GM19351 (cell line): Measurements from ENCODE around the gene FOXD1.
"Not testable (repeated sequence)": the region's sequence is repeated elsewhere in the genome, so short reads cannot be mapped to it uniquely, and the experiment has no call there.

Experiments used
- ATAC-seq: cut with Tn5 transposase; IDR thresholded peaks from one replicate; pipeline ENCODE4 v1.9.1; 2021; ENCODE audit warnings: mild to moderate bottlenecking, moderate library complexity; ENCODE audit not compliant: unreplicated experiment

Gene FOXD1

DNA sequence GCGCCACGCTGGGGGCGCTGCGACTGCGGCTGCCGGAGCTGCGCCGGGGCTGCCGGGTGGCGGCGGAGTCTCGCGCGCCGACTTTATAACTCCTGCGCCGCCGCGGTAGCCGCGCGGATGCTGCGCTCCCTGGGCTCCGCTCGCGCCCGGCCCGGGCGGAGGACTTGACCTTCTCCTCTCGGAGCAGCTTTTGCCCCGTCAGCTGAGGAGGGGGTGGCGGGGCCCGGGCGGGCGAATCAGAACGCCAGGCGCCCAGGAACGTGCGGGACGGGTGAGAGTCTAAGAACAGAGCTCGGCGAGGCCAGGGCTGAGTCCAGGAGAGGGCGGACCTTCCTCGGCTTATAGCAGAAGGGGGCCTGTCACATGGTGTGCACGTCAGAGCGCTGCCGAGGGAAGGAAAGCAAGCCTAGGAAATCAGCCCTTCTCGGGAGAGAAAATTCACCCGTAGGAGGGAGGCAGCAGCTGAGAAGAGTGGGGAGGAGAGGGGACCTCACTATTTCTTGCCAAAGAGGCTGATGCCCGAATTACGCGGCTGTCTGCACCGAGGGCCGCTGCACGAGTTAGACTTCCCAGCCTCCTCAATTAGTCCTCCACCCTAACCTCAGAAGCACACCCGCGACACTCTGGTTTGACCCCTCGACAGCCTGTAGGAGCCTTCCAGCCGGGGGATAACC lies at the start of gene FOXD1:
FOXD1 (minus strand) TSS at position 315 of the 674 bp plus-strand sequence. CDS start 415 bp downstream, outside the sequence.
- ATAC-seq, result peak; percentile 52

DNA sequence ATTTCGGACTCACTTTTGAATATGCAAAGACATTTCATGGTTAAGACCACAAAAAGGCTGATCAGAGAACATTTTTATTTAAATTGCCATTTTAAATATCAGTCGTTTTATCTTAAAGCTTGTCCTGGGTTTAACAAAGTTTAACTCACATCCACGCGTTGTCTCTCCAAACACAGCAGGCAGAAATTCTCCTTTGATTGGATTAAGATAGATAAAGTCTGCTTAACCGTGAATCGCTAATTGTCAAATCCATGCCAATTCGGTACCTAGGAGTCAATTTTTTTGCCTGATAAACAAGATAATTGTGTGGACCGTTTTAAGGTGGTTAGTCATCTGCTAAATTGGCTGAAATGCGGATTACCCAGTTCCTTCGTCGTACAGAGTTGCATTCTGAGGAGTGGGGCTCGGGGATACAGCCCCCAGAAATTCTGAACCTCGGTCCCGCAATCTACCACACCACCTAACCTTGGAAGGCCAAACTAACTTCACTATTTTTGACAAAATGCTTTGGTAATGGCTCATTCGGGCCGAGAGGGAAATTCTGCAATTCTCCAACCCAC lies 49.0 kb upstream of the FOXD1 start:
- ATAC-seq, result no peak

DNA sequence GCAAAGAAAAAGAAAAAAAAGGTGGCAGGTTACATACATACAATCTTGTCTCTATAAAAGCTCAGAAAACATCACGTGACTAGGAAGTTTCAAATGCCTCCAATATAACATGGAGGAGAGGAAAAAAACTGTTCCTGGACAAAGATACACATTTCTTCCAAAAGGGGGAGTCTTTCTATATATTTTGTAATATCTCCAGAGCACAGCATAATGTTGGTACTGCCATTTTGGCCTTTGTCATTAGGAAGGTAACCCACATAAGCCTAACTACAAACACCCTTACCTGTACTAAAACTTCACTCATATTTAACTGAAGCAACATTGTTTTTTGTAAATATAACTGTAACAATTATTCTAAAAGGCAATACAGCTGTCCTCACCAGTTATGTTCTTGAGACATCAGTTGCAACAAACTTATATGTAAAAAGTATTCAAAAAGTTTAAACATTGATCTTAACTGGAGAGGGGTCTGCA lies 48.4 kb upstream of the FOXD1 start:
- ATAC-seq, result no peak

DNA sequence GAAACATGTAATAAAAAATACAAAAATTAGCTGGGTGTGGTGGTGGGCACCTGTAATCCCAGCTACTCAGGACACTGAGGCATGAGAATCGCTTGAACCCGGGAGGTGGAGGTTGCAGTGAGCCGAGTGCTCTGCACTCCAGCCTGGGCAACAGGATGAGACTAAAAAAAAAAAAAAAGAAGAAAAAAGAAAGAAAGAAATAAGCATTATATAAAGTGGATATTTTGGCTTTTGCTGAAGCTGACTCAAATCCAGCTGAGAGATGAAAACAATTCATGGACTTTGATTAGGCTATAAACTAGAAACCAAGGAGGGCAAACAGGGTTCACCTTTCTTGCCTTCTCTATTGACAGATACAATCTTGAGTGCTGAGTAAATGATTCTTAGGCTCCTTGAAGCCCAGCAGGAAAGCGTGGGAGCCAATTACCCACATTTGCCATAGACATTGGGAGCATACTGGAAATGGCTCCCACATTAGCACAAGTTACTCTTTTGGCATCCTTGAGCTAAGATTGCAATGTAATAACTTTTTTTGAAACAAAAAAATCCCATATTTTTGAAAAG lies 47.3 kb upstream of the FOXD1 start:
- ATAC-seq, result no peak

DNA sequence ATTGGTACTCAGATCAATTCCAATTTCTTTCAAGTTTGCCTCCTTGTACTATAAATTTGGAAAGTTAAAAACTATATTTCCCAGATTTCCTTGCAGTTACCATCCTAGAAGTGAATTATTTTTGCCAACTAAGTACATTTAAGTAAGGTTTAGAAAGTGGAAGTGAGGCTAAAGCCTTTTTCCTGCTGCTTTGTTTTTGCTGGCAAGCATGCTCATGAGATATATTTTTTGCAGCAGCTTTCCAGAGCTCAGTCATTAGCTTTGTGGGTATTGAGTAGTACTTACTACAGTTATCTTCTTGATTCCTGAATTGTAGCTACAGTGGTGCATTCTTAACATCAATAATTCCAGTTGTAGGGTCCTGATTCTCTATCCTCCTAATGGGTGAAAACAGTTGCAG lies 46.1 kb upstream of the FOXD1 start:
- no peak for ATAC-seq

DNA sequence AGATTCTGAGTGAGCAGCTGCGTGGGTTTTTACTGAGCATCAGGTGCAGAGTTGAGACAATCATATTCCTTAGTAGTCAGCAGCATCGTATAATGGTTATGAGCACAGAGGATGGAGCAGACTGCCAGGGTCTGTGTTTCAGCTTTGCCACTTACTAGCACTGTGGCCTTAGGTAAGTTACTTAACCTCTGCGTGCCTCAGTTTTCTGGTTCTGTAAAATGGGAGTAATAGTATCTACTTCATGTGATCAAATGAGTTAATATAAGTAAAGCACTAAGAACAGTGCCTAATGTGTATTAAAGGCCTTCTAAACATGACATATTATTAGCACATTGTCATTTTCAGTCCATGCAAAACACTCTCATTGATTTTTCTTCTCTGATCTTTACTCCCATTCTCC lies 44.8 kb upstream of the FOXD1 start:
- no peak for ATAC-seq

DNA sequence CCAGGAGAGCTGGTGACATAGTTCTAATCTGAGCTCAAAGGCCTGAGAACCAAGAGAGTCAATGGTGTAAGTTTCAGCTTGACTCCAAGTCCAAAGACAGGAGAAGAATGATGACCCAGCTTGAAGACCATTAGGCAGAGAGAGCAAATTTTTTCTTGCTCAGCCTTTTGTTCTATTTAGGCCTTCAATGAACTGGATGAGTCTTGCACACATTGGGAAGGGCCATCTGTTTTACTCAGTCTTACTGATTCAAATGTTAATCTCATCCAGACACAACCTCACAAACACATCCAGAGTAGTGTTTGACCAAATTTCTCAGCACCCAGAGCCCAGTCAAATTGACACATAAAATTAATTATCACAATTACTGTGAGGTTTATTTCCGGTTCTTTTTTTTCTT lies 42.6 kb upstream of the FOXD1 start:
- ATAC-seq, result no peak

DNA sequence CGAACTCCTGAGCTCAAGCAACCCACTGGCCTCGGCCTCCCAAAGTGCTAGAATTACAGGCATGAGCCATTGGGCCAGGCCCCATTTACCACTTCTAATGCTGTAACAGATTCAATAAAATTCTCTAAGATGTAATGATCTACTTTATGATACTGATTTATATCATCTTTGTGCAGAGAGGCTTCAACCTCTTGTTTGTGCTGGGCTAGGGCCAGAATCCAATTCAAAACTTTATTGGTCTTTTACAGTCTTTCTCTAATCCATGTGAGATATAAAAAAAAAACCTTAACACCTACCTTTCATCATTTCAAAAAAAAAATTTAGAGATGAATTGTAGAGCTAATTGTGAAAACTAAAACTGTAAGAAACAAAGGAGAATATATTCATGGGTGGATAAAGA lies 41.5 kb upstream of the FOXD1 start:
- ATAC-seq, result no peak

DNA sequence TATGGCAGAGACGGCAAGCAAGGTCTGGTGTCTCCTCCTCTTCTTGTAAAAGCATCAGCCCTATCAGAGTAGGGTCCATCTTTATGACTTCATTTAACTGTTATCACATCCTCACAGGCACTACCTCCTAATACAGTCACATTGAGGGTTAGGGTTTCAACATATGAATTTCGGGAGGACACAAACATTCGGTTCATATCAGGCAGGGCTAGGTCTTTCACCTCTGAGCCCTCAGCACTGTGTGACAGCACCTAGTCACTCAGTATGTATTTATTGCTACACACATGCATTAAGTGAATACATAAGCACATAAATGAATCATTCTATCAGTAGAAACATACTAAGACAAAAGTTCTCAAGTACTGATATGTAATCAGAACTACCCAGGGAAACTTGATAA lies 40.2 kb upstream of the FOXD1 start:
- ATAC-seq, result no peak

DNA sequence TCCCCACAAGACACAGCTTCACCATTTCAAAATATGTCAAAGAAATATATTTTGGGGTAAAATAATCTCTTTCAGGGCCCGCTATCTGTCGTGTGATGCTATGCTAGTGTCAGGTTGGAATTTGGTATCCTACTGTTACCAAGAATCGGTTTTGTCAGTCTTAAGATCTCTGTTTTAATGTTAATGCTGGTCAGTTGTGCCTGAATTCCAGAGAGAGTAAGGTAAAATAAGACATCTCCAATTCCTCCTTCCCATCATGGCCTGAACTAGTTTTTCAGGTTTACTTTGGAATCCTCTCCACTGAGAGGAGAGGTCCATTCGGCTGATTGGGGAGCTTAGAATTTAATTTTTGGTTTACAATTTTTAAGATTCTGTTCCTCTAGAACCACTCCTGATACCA lies 39.2 kb upstream of the FOXD1 start:
- no peak for ATAC-seq

DNA sequence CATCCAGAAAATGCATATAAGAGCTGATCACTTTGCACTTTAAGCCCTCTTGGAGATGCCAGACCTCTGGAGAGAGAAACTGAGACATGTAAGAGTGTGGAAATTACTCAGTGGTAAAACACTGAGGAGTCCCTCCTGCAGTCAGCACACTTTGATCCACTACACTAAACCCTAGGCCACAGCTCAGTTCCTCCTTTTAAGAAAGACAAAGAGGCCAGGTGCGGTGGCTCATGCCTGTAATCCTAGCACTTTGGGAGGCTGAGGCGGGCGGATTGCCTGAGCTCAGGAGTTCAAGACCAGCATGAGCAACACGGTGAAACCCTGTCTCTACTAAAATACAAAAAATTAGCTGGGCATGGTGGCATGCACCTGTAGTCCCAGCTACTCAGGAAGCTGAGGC lies 38.7 kb upstream of the FOXD1 start:
- ATAC-seq, result not testable (repeated sequence)

DNA sequence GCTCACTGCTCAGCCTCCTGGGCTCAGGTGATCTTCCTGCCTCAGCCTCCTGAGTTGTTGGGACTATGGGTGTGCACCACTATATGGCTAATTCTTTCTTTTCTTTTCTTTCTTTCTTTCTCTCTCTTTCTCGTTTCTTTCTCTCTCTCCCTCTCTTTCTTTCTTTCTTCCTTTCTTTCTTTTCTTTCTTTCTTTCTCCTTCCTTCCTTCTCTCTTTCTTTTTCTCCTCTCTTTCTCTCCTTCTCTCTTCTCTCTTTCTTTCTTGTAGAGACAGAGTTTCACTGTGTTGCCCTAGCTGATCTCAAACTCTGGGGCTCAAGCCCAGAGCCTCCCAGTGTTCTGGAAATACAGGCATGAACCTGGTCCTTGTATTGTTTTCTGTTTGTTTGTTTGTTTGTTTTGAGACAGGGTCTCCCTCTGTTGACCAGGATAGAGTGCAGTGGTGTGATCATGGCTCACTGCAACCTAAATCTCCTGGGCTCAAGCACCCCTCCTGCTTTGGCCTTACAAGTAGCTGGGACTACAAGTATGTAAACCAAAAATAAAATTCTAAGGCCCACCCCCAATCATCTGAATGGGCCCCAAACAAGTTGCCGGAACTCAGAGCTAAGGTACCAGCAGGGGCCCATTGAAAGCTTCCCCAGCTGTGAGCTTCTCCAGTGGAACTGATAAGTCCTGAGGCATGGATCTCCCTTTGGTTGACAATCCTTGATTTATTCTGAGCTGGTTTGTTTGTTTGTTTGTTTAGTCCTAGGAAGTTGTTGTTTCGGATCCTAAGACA lies 37.7 kb upstream of the FOXD1 start:
- ATAC-seq, result no peak

DNA sequence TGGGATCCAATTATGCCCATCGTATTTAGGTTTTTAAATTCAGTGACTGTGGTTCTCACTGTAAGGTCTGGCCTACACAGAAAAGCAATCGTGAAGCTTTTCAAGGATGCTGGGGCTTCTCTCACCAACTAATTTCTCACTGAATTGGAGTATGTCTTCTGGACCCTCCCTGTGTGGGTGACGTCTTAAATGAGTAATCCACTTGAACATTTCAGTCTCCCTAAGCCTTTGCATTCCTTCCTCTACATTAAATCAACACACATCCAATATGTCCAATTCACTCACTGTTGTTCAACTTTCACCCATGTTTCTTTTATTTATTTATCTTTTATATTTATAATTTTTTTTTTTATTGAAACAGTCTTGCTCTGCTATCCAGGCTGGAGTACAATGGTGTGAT lies 37.1 kb upstream of the FOXD1 start:
- ATAC-seq, result no peak

DNA sequence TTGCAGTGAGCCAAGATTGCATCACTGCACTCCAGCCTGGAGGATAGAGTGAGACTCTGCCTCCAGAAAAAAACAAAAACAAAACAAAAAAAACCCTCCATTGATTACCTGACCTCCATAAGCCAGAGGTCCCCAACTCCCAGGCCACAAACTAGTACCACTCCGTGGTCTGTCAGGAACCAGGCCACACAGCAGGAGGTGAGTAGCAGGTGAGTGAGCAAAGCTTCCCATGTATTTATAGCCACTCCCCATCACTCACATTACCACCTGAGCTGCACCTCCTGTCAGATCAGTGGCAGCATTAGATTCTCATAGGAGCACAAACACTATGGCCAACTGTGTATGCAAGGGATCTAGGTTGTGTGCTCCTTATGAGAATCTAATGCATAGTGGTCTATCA lies 35.9 kb upstream of the FOXD1 start:
- no peak for ATAC-seq

DNA sequence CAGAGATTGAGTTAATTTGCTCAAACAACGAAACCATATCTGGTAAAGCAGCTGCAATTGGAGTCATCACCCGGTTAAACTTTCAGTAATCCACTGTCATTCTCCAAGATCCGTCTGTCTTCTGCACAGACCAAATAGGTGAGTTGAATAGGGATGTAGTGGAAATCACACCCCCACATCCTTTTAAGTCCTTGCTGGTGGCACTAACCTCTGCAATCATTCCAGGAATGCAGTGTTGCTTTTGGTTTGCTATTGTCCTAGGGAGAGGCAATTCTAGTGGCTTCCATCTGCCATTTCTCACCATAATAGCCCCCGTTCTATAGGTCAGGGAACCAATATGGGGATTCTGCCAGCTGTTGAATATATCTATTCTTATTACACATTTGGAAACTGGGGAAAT lies 35.1 kb upstream of the FOXD1 start:
- ATAC-seq, result no peak

DNA sequence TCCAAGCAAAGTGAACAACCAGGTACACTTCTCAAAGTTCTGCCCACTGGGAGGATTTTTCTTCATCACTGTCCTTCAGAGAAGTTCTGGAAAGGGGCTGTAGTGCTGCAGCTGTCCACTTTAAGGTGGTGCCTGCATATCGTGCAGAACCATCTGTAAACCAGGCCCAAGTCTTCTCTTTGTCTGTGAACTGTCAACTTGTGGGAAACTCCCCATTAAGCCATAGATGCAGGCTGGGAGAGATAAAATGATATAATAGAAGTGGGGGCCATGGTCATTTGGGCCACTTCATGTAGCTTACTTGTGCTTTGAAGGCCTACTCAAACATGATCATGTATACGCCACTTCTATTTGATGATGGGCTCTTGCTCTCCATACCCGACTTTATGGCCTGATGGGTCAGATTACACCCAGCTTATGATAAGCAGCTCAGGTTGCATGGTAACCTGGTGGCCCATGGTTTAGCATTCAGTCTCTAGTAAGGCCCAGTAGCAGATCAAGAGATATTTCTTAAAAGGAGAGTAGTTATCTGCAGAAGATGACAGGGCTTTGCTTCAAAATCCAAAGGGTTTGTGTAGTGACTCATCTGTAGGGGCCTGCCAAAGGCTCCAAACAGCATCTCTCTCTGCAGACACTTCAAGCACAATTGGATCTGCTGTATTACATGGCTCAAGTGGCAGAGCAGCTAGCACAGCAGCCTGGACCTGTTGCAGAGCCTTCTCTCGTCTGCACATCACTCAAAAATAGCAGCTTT lies 34.0 kb upstream of the FOXD1 start:
- no peak for ATAC-seq

DNA sequence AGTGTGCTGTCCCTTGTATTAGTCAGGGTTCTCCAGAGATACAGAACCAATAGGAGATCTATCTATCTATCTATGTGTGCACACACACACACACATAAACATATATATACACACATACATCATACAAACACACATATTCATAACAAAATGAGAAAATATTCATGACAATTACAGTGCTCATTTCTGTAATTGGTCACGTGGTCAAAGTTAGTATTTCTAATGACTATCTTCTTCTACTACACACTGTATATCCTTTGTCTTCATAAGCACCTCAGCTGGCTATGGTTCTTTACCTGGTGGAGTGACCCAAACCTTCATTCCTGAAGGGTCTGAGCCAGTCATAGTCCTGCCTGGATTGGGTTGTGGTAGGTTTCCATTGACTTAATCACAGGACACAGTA lies 31.9 kb upstream of the FOXD1 start:
- ATAC-seq, result no peak

DNA sequence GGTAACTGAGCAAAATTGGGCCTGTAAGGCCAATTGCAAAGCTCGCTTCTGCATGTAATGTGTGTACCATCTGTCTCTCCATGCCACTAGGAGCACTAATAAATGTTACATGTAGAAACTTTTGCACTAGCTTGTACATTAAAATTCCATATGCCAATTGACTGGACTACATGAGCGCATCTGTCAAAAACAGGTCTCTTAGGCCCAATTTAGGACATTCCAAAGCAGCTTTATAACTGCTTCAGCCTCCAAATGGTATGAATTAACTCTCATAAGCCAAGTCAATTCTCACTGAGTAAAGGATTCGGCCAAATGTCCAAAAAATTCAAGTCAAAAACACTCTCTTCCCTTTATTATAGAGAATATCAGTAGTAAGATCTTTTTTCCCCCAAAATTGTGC lies 23.5 kb upstream of the FOXD1 start:
- ATAC-seq, result no peak

DNA sequence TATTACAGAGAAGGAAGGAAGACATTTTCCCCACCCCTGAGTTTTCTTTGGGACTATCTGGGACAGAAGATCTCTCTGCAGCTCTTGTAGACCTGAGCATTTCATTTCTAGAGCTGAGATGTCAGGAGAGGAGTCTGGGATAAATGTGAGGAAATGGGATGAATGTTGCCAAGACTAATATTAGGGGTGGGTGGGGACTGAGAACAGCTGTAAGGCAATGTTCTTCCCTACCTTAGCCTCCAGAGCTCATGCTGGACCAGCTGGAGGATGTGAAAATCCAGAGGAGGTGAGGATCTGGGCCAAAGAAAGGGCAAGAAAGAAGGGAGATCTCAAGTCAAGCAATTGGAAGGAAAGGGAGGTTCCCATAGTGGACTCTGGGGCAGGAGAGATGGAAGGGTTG lies 23.1 kb upstream of the FOXD1 start:
- no peak for ATAC-seq

DNA sequence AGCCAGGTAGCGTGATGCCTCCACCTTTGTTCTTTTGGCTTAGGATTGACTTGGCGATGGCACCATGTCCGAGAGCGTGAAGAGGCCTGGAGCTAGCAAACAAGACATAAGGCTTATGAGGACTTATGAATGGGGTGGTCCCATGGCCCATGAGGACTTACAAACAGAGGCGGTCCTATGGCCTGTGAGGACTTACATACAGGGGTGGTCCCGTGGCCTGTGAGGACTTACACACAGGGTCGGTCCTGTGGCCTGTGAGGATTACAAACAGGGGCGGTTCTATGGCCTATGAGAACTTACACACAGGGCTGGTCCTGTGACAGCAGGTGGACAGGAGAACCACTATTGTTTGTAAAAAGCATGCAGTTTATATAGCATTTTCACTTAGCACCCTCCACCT lies 21.3 kb upstream of the FOXD1 start:
- ATAC-seq, result no peak

DNA sequence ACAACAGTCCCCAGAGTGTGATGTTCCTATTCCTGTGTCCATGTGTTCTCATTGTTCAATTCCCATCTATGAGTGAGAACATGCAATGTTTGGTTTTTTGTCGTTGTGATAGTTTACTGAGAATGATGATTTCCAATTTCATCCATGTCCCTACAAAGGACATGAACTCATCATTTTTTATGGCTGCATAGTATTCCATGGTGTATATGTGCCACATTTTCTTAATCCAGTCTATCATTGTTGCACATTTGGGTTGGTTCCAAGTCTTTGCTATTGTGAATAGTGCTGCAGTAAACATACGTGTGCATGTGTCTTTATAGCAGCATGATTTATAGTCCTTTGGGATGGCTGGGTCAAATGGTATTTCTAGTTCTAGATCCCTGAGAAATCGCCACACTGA lies 20.1 kb upstream of the FOXD1 start:
- not testable (repeated sequence) for ATAC-seq
